T-cell (primary cell): ENCODE measurements around the gene EFEMP1. TPM values are rescaled to one million over a fixed set of nuclear protein-coding genes. Genes with fewer than 3 reads are reported as not detected.

ENCODE experiments used
- ATAC-seq, 4 experiments: fragments of 200-7000 bp in 3 of 4; fragments of 150-1000 bp in 1 of 4; cut with Tn5 transposase; replicated peaks in 1 of 4; 1 replicate in 3 of 4; 2 replicates in 1 of 4; pipeline ENCODE4 v1.10.0; 2021; ENCODE audit warnings: moderate library complexity in 3 of 4, mild to moderate bottlenecking in 2 of 4, moderate number of reproducible peaks in 1 of 4
- CTCF ChIA-PET, 2 donors: fragments of 300-600 bp; sonication (Branson Sonifier 250); formaldehyde crosslinking; loops; one replicate each; lab custom pipeline; 2022; ENCODE audit warnings: antibody characterized with exemption in 2 of 2; lab: Charles Lee
- POLR2A ChIA-PET, 2 donors: fragments of 300-600 bp; sonication (Branson Sonifier 250); formaldehyde crosslinking; loops; one replicate each; lab custom pipeline; 2022; ENCODE audit warnings: antibody characterized with exemption in 2 of 2; lab: Charles Lee
- DNase-seq, 35 experiments: peaks; one replicate each; pipeline versions ENCODE4 v3.0.0 to v3.0.0-alpha.2; 2013 to 2023
- H3K27ac ChIP-seq: one replicate; pipeline ENCODE4 v1.5.1; 2013; ENCODE audit warnings: low read length
- H3K27me3 ChIP-seq, 2 experiments: replicated peaks in 1 of 2; 1 replicate in 1 of 2; 2 replicates in 1 of 2; pipeline versions ENCODE4 v1.6.1 to v1.7.0; 2013; ENCODE audit warnings: low read length in 1 of 2, mixed read lengths in 1 of 2; ENCODE audit not compliant: control insufficient read depth in 2 of 2, insufficient read depth in 2 of 2; ENCODE audit errors: extremely low read depth in 1 of 2
- H3K36me3 ChIP-seq, 2 donors: 1 replicate in 1 of 2; 2 replicates in 1 of 2; pipeline versions ENCODE4 v1.6.1 to v1.7.0; 2013; ENCODE audit warnings: low read length in 1 of 2; ENCODE audit not compliant: control insufficient read depth in 2 of 2, insufficient read depth in 1 of 2; ENCODE audit errors: extremely low read depth in 1 of 2
- H3K4me1 ChIP-seq, 2 experiments: 1 replicate in 1 of 2; 2 replicates in 1 of 2; pipeline versions ENCODE4 v1.6.1 to v1.7.0; 2013; ENCODE audit warnings: low read length in 2 of 2, mixed read lengths in 1 of 2; ENCODE audit not compliant: insufficient read depth in 2 of 2, control insufficient read depth in 1 of 2; ENCODE audit errors: extremely low read depth in 1 of 2
- H3K4me3 ChIP-seq, 2 donors: 1 replicate in 1 of 2; 2 replicates in 1 of 2; pipeline versions ENCODE4 v1.5.1 to v1.7.0; 2013; ENCODE audit warnings: mild to moderate bottlenecking in 2 of 2, low read length in 1 of 2, moderate library complexity in 1 of 2; ENCODE audit not compliant: control insufficient read depth in 1 of 2; ENCODE audit errors: extremely low read depth in 1 of 2
- H3K9me3 ChIP-seq: 2 replicates; pipeline ENCODE4 v1.7.0; 2013
- H3K27ac Mint-ChIP-seq, 2 donors: one replicate each; pipeline ENCODE4 v1.8.0; 2020 to 2021; ENCODE audit warnings: mild to moderate bottlenecking in 2 of 2, mixed read lengths in 2 of 2
- H3K27me3 Mint-ChIP-seq, 2 donors: one replicate each; pipeline ENCODE4 v1.8.0; 2021 to 2022; ENCODE audit warnings: mixed read lengths in 2 of 2
- H3K36me3 Mint-ChIP-seq: one replicate; pipeline ENCODE4 v1.8.0; 2021; ENCODE audit warnings: mixed read lengths
- H3K4me1 Mint-ChIP-seq, 3 donors: one replicate each; pipeline ENCODE4 v1.8.0; 2020 to 2022; ENCODE audit warnings: mixed read lengths in 3 of 3, mild to moderate bottlenecking in 1 of 3
- H3K4me3 Mint-ChIP-seq, 3 donors: one replicate each; pipeline ENCODE4 v1.8.0; 2020 to 2022; ENCODE audit warnings: mild to moderate bottlenecking in 3 of 3, mixed read lengths in 3 of 3, moderate library complexity in 3 of 3
- H3K9me3 Mint-ChIP-seq, 3 donors: one replicate each; pipeline ENCODE4 v1.8.0; 2020 to 2022; ENCODE audit warnings: mixed read lengths in 3 of 3
- WGBS: methylation state at CpG from one replicate; pipeline ENCODE4 v1.1.5; 2013; ENCODE audit warnings: missing lambda C conversion rate; ENCODE audit not compliant: insufficient coverage; 5-methylcytosine and 5-hydroxymethylcytosine counted together
- total RNA-seq, 35 experiments: library from RNA in 6 of 35; stranded (reverse) in 6 of 35; fragments of 120-200 nt in 1 of 35; gene quantifications; one replicate each; pipeline versions ENCODE4 v1.2.1 to v1.2.4 and lab custom pipeline; 2013 to 2026

Gene EFEMP1
- total RNA-seq, 5 donors from 2014 or later (not counting 1 experiment from before 2014, with no cell fraction given) = 0.30 to 0.95 (median 0.73) TPM; not detected in 2

- ATAC-seq = no peak
- no peaks in the 10 kb centered on the region for H3K36me3 Mint-ChIP-seq
- Histone ChIP-seq H3K27ac (no peak overlapping the region), H3K4me3 (no peak overlapping the region), H3K4me1 (no peaks in the 10 kb centered on the region), H3K9me3 (no peaks in the 10 kb centered on the region), H3K27me3 (no peaks in the 10 kb centered on the region), H3K36me3 (no peaks in the 10 kb centered on the region)
- peaks cover 0 to 8% of the 10 kb centered on the region in 2 donors for H3K27me3 Mint-ChIP-seq
- 69% methylated on average over 2 of the region's 3 CpGs for WGBS
- no peaks in the 10 kb centered on the region for H3K4me1 Mint-ChIP-seq
- ChIA-PET CTCF (no interaction called here), POLR2A (no interaction called here)
- no peak for DNase-seq
- H3K27ac Mint-ChIP-seq = no peak overlapping the region
- no peak overlapping the region for H3K4me3 Mint-ChIP-seq
- peaks cover 0 to 12% (median 4%) of the 10 kb centered on the region in 3 donors for H3K9me3 Mint-ChIP-seq
Observed at GRCh38 chr2:55907686-55908085, 15.9 kb downstream of the EFEMP1 start.

- Mint-ChIP-seq H3K4me1 (no peaks in the 10 kb centered on the region), H3K27ac (no peak overlapping the region), H3K36me3 (no peaks in the 10 kb centered on the region), H3K9me3 (peaks cover 0 to 12% (median 4%) of the 10 kb centered on the region in 3 donors), H3K4me3 (no peak overlapping the region), H3K27me3 (peaks cover 0 to 8% of the 10 kb centered on the region in 2 donors)
- Histone ChIP-seq H3K36me3 (no peaks in the 10 kb centered on the region), H3K9me3 (no peaks in the 10 kb centered on the region), H3K27ac (no peak overlapping the region), H3K4me3 (no peak overlapping the region), H3K27me3 (no peaks in the 10 kb centered on the region), H3K4me1 (no peaks in the 10 kb centered on the region)
- no CpG with 5 or more reads among the region's 1 CpG for WGBS
- DNase-seq (no peak), ATAC-seq (no peak)
- ChIA-PET CTCF (no interaction called here), POLR2A (no interaction called here)
Observed at GRCh38 chr2:55906993-55907392, 16.6 kb downstream of the EFEMP1 start.

GRCh38 chr2:55903727-55904126 lies 19.9 kb downstream of the EFEMP1 start:
- no peaks in the 10 kb centered on the region for H3K4me1 Mint-ChIP-seq
- ChIA-PET CTCF (no interaction called here), POLR2A (no interaction called here)
- H3K27me3 Mint-ChIP-seq = no peaks in the 10 kb centered on the region
- H3K36me3 Mint-ChIP-seq = no peaks in the 10 kb centered on the region
- Histone ChIP-seq H3K9me3 (no peaks in the 10 kb centered on the region), H3K4me3 (no peak overlapping the region), H3K36me3 (no peaks in the 10 kb centered on the region), H3K27ac (no peak overlapping the region), H3K27me3 (no peaks in the 10 kb centered on the region), H3K4me1 (no peaks in the 10 kb centered on the region)
- H3K27ac Mint-ChIP-seq = no peak overlapping the region
- no peak overlapping the region for H3K4me3 Mint-ChIP-seq
- no peak for ATAC-seq
- WGBS = no CpG with 5 or more reads among the region's 2 CpGs
- DNase-seq = no peak
- peaks cover 0 to 12% (median 4%) of the 10 kb centered on the region in 3 donors for H3K9me3 Mint-ChIP-seq

GRCh38 chr2:55902971-55903370 lies 20.6 kb downstream of the EFEMP1 start:
- no peak overlapping the region for H3K4me3 Mint-ChIP-seq
- no peaks in the 10 kb centered on the region for H3K9me3 ChIP-seq
- no peaks in the 10 kb centered on the region for H3K27me3 ChIP-seq
- H3K4me3 ChIP-seq = no peak overlapping the region
- ChIA-PET CTCF (no interaction called here), POLR2A (no interaction called here)
- no peaks in the 10 kb centered on the region for H3K4me1 ChIP-seq
- no peak for ATAC-seq
- no peak overlapping the region for H3K27ac ChIP-seq
- no peaks in the 10 kb centered on the region for H3K36me3 ChIP-seq
- H3K4me1 Mint-ChIP-seq = no peaks in the 10 kb centered on the region
- no peaks in the 10 kb centered on the region for H3K27me3 Mint-ChIP-seq
- peaks cover 0 to 12% (median 4%) of the 10 kb centered on the region in 3 donors for H3K9me3 Mint-ChIP-seq
- no peak overlapping the region for H3K27ac Mint-ChIP-seq
- no peaks in the 10 kb centered on the region for H3K36me3 Mint-ChIP-seq
- DNase-seq = no peak

- Histone ChIP-seq H3K9me3 (no peaks in the 10 kb centered on the region), H3K27me3 (no peaks in the 10 kb centered on the region), H3K27ac (no peak overlapping the region), H3K4me1 (no peaks in the 10 kb centered on the region), H3K36me3 (no peaks in the 10 kb centered on the region), H3K4me3 (no peak overlapping the region)
- ATAC-seq = no peak
- WGBS = 83% methylated on average over 2 of the region's 3 CpGs
- ChIA-PET CTCF (interaction anchor here in 1 of 2 donors (0.6 kb wide), 1 partner anchor 28 kb away, joined by 3 read pairs; no protein-coding TSS in a partner anchor), POLR2A (interaction anchor here in 1 of 2 donors (0.6 kb wide), 1 partner anchor 29 kb away, joined by 3 read pairs; no protein-coding TSS in a partner anchor)
- Mint-ChIP-seq H3K27ac (no peak overlapping the region), H3K4me3 (no peak overlapping the region), H3K4me1 (no peaks in the 10 kb centered on the region), H3K36me3 (no peaks in the 10 kb centered on the region), H3K27me3 (no peaks in the 10 kb centered on the region), H3K9me3 (peaks cover 0 to 12% (median 4%) of the 10 kb centered on the region in 3 donors)
- no peak for DNase-seq
Observed at GRCh38 chr2:55902429-55902828, 21.2 kb downstream of the EFEMP1 start.

GRCh38 chr2:55901941-55902340 lies 21.6 kb downstream of the EFEMP1 start:
- Mint-ChIP-seq H3K4me3 (no peak overlapping the region), H3K27ac (no peak overlapping the region), H3K36me3 (no peaks in the 10 kb centered on the region), H3K27me3 (no peaks in the 10 kb centered on the region), H3K9me3 (peaks cover 0 to 12% (median 4%) of the 10 kb centered on the region in 3 donors), H3K4me1 (no peaks in the 10 kb centered on the region)
- Histone ChIP-seq H3K36me3 (no peaks in the 10 kb centered on the region), H3K9me3 (no peaks in the 10 kb centered on the region), H3K27me3 (no peaks in the 10 kb centered on the region), H3K4me3 (no peak overlapping the region), H3K4me1 (no peaks in the 10 kb centered on the region), H3K27ac (no peak overlapping the region)
- ATAC-seq (no peak), DNase-seq (no peak)
- no CpG with 5 or more reads among the region's 2 CpGs for WGBS
- ChIA-PET CTCF (interaction anchor here in 1 of 2 donors (0.6 kb wide), 1 partner anchor 28 kb away, joined by 3 read pairs; no protein-coding TSS in a partner anchor), POLR2A (interaction anchor here in 1 of 2 donors (0.6 kb wide), 1 partner anchor 29 kb away, joined by 3 read pairs; no protein-coding TSS in a partner anchor)

- CTCF ChIA-PET = no interaction called here
- no peaks in the 10 kb centered on the region for H3K4me1 ChIP-seq
- peaks cover 0 to 12% (median 4%) of the 10 kb centered on the region in 3 donors for H3K9me3 Mint-ChIP-seq
- no CpG with 5 or more reads among the region's 1 CpG for WGBS
- H3K4me3 Mint-ChIP-seq = no peak overlapping the region
- H3K4me3 ChIP-seq = no peak overlapping the region
- no peak for DNase-seq
- H3K27ac ChIP-seq = no peak overlapping the region
- H3K27me3 ChIP-seq = no peaks in the 10 kb centered on the region
- H3K36me3 ChIP-seq = no peaks in the 10 kb centered on the region
- H3K9me3 ChIP-seq = no peaks in the 10 kb centered on the region
- H3K36me3 Mint-ChIP-seq = no peaks in the 10 kb centered on the region
- no peak for ATAC-seq
- POLR2A ChIA-PET = no interaction called here
- no peaks in the 10 kb centered on the region for H3K4me1 Mint-ChIP-seq
- no peak overlapping the region for H3K27ac Mint-ChIP-seq
- no peaks in the 10 kb centered on the region for H3K27me3 Mint-ChIP-seq
Observed at GRCh38 chr2:55901322-55901721, 22.3 kb downstream of the EFEMP1 start.
